GM12878 (cell line): ENCODE results near the gene CTBP1. TPM values are rescaled to one million over a fixed set of nuclear protein-coding genes. Genes with fewer than 3 reads are reported as not detected.

Experiments
- ATAC-seq: fragments of 200-7000 bp; cut with Tn5 transposase; 3 replicates; pipeline ENCODE4 v1.9.1; 2020; ENCODE audit warnings: mild to moderate bottlenecking, moderate library complexity
- BruUV-seq: library from RNA; stranded (reverse); fragments of 400-500 nt; replicated peaks from 2 replicates; lab custom pipeline; 2021; lab: Mats Ljungman, UMichigan
- CTCF ChIA-PET: fragments of 300-600 bp; sonication (Branson Sonifier 250); formaldehyde crosslinking; extraction: SDS; loops from one replicate; lab custom pipeline; 2021; ENCODE audit warnings: inconsistent platforms; lab: Yijun Ruan, JAX
- POLR2A ChIA-PET: fragments of 350-600 bp; formaldehyde crosslinking; extraction: SDS; loops from one replicate; lab custom pipeline; 2021; ENCODE audit warnings: inconsistent platforms; lab: Charles Lee
- RAD21 ChIA-PET: fragments of 300-600 bp; sonication (Branson Sonifier 250); formaldehyde crosslinking; loops from one replicate; lab custom pipeline; 2023; ENCODE audit warnings: antibody characterized with exemption; ENCODE audit not compliant: unreplicated experiment; lab: Charles Lee
- SMC1A ChIA-PET: fragments of 300-600 bp; sonication (Branson Sonifier 250); formaldehyde crosslinking; loops from one replicate; lab custom pipeline; 2023; ENCODE audit not compliant: unreplicated experiment, uncharacterized antibody; lab: Charles Lee
- DNase-seq: peaks from one replicate; pipeline ENCODE4 v3.0.0-alpha.2; 2011; ENCODE audit warnings: low read depth, low spot score
- FAIRE-seq: peaks from 3 replicates; lab custom pipeline; 2011; peaks lifted over from hg19 to GRCh38; lab: Jason Lieb, UNC
- H2AFZ ChIP-seq: 2 replicates; pipeline ENCODE4 v1.6.0; 2011; ENCODE audit warnings: low read depth, low read length, control low read depth; ENCODE audit not compliant: control insufficient read depth
- H3K27ac ChIP-seq: 2 replicates; pipeline ENCODE4 v1.5.1; 2011; ENCODE audit warnings: control low read depth; ENCODE audit not compliant: control insufficient read depth, insufficient read depth
- H3K27me3 ChIP-seq, 2 experiments: replicated peaks in 1 of 2; 2 replicates each; pipeline versions ENCODE4 v1.6.0 to v1.6.1; 2011; ENCODE audit warnings: low read length in 1 of 2; ENCODE audit not compliant: control insufficient read depth in 2 of 2, insufficient read depth in 2 of 2
- H3K36me3 ChIP-seq, 2 experiments: 2 replicates each; pipeline ENCODE4 v1.5.1; 2011; ENCODE audit warnings: low read length in 1 of 2; ENCODE audit not compliant: control insufficient read depth in 2 of 2, insufficient read depth in 2 of 2
- H3K4me1 ChIP-seq: 2 replicates; pipeline ENCODE4 v1.6.1; 2011; ENCODE audit warnings: mild to moderate bottlenecking, low read length, moderate library complexity, mixed read lengths; ENCODE audit not compliant: control insufficient read depth, insufficient read depth
- H3K4me2 ChIP-seq: 2 replicates; pipeline ENCODE4 v1.6.0; 2011; ENCODE audit warnings: control low read depth; ENCODE audit not compliant: control insufficient read depth, insufficient read depth
- H3K4me3 ChIP-seq: fragments of 200-600 bp; sonication (generic); 2 replicates; pipeline ENCODE4 v1.5.1; 2016
- H3K79me2 ChIP-seq: 2 replicates; pipeline ENCODE4 v1.6.0; 2011; ENCODE audit warnings: low read length; ENCODE audit not compliant: control insufficient read depth, insufficient read depth
- H3K9ac ChIP-seq: 2 replicates; pipeline ENCODE4 v1.8.0; 2011; ENCODE audit warnings: low read length, control low read depth, mixed read lengths; ENCODE audit not compliant: control insufficient read depth, insufficient read depth
- H3K9me3 ChIP-seq: replicated peaks from 3 replicates; pipeline ENCODE4 v1.5.1; 2011; ENCODE audit warnings: mild to moderate bottlenecking, low read length; ENCODE audit not compliant: control insufficient read depth, insufficient read depth
- H4K20me1 ChIP-seq: 2 replicates; pipeline ENCODE4 v1.6.0; 2011; ENCODE audit not compliant: control insufficient read depth, insufficient read depth
- BACH1 ChIP-seq: fragments of 450-650 bp; IDR thresholded peaks from 2 replicates; pipeline ENCODE4 v1.6.1; 2017; ENCODE audit warnings: mild to moderate bottlenecking, borderline replicate concordance
- CBFB ChIP-seq: IDR thresholded peaks from 2 replicates; pipeline ENCODE4 v1.6.1; 2016; ENCODE audit warnings: antibody characterized with exemption, low read depth
- DPF2 ChIP-seq: fragments of 450-650 bp; IDR thresholded peaks from 2 replicates; pipeline ENCODE4 v1.6.1; 2017; ENCODE audit warnings: mild to moderate bottlenecking
- IKZF1 ChIP-seq: fragments of 450-650 bp; conservative IDR thresholded peaks from 2 replicates; pipeline ENCODE4 v1.6.1; 2017; ENCODE audit warnings: antibody characterized with exemption, mild to moderate bottlenecking
- LARP7 ChIP-seq: fragments of 450-650 bp; IDR thresholded peaks from 2 replicates; pipeline ENCODE4 v1.6.1; 2017; ENCODE audit warnings: mild to moderate bottlenecking
- RELB ChIP-seq: fragments of 450-650 bp; IDR thresholded peaks from 2 replicates; pipeline ENCODE4 v1.6.1; 2017; ENCODE audit warnings: low read depth, mild to moderate bottlenecking, moderate library complexity
- SIN3A ChIP-seq: IDR thresholded peaks from 2 replicates; pipeline ENCODE4 v1.6.1; 2012; ENCODE audit warnings: low read depth, low read length, improper control_type of control experiment
- SPI1 ChIP-seq: IDR thresholded peaks from 2 replicates; pipeline ENCODE4 v1.6.1; 2011; ENCODE audit warnings: low read depth, mild to moderate bottlenecking, low read length, moderate library complexity, borderline replicate concordance; ENCODE audit not compliant: insufficient read depth
- WGBS: methylation state at CpG from one replicate; pipeline ENCODE4 v1.1.6; 2016; ENCODE audit warnings: low lambda C conversion rate; ENCODE audit not compliant: insufficient replicate concordance, insufficient coverage; ENCODE audit errors: missing lambda C conversion rate; 5-methylcytosine and 5-hydroxymethylcytosine counted together
- in situ Hi-C: fragments of 300-500 bp; cut with MboI; formaldehyde crosslinking; loops from 9 replicates; pipeline ENCODE4 v1.14.3; 2018; ENCODE audit warnings: mixed read lengths
- intact Hi-C: fragments of 100-400 bp; cut with micrococcal nuclease; formaldehyde crosslinking; loops from one replicate; pipeline ENCODE4 v1.14.2; 2022; ENCODE audit not compliant: unreplicated experiment
- polyA plus RNA-seq, 11 experiments: library from polyadenylated mRNA; depleted of rRNA in 4 of 11; unstranded in 6 of 11; stranded (reverse) in 5 of 11; fragments of >200 nt; fragmentation: Nextera tagmentation in 4 of 11; fragmentation: Illumina TruSeq in 1 of 11; extraction: Ambion mirVana in 4 of 11; extraction: Trizol in 1 of 11; gene quantifications; 1 replicate in 1 of 11; 2 replicates in 10 of 11; pipeline versions ENCODE4 v1.2.1 to v1.2.3, GENCODE V29; 2011 to 2016; ENCODE audit warnings: inconsistent platforms in 2 of 11, missing spikeins in 2 of 11, low read depth in 1 of 11
- total RNA-seq, 4 experiments: library from RNA; depleted of rRNA in 3 of 4; stranded (reverse); fragments of >200 nt in 3 of 4; fragmentation: Illumina TruSeq in 1 of 4; extraction: Trizol in 1 of 4; gene quantifications; 2 replicates each; pipeline versions ENCODE4 v1.2.1 to v1.2.3, GENCODE V29; 2013 to 2021
- TF ChIP-seq, protein P1 (sequence below): fragments of 450-650 bp; IDR thresholded peaks from 2 replicates; pipeline ENCODE4 v1.6.1; 2016; ENCODE audit warnings: mild to moderate bottlenecking
- TF ChIP-seq, protein P2 (sequence below): fragments of 450-650 bp; IDR thresholded peaks from 2 replicates; pipeline ENCODE4 v1.6.1; 2017; ENCODE audit warnings: mild to moderate bottlenecking, moderate library complexity

The CTBP1 gene
- total and polyA plus RNA-seq, 10 of the 15 experiments (the other 5 are each of a cell fraction or from before 2014, with no cell fraction given), result 7.4 to 182 (median 63.1) TPM

DNA sequence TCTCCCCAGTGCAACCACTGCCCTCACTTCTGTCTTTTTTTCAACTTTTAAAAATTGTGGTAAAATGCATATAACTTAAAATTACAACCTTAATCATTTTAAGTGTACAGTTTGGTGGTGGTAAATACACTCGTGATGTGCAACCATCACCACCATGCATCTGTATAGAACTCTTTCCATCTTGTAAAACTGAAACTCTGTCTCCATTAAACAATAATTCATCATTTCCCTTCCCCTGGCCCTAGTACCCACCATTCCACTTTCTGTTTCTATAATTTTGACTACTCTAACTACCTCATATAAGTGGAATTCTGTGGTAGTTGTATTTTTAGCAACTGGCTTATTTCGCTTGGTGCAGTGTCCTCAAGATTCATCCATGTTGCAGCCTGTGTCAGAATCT lies 6.8 kb upstream of the CTBP1 start (continued):
- TF ChIP-seq DPF2 (no peak), CBFB (no peak), BACH1 (no peak), SIN3A (no peak), RELB (no peak), SPI1 (no peak)

DNA sequence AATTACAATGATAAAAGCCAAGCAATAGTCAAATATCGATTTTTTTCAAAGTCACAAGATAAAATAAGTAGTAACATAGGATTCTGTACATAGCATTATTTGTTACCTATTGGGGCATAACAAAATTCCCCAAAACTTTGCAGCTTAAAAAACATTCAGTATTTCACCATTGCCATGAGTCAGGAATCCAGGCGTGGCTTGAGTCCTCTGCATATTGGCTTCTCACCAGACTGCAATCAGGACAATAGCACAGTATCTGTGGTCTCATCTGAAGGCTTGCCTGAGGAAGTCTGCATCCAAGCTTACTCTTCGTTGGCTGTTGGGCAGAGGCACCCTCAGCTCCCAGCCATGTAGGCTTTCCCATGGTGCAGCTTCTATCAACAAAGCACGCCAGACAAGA lies 6.2 kb upstream of the CTBP1 start:
- no peak overlapping the region for H3K4me2 ChIP-seq
- intact Hi-C loops (no loop called here), in situ Hi-C loops (no loop called here)
- no peak overlapping the region for H3K4me3 ChIP-seq
- peaks cover 8% of the 10 kb centered on the region for H3K79me2 ChIP-seq
- TF ChIP-seq LARP7 (no peak), IKZF1 (no peak), SPI1 (no peak)
- TF ChIP-seq, protein P1, sequence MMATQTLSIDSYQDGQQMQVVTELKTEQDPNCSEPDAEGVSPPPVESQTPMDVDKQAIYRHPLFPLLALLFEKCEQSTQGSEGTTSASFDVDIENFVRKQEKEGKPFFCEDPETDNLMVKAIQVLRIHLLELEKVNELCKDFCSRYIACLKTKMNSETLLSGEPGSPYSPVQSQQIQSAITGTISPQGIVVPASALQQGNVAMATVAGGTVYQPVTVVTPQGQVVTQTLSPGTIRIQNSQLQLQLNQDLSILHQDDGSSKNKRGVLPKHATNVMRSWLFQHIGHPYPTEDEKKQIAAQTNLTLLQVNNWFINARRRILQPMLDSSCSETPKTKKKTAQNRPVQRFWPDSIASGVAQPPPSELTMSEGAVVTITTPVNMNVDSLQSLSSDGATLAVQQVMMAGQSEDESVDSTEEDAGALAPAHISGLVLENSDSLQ, result no peak
- TF ChIP-seq, protein P2, sequence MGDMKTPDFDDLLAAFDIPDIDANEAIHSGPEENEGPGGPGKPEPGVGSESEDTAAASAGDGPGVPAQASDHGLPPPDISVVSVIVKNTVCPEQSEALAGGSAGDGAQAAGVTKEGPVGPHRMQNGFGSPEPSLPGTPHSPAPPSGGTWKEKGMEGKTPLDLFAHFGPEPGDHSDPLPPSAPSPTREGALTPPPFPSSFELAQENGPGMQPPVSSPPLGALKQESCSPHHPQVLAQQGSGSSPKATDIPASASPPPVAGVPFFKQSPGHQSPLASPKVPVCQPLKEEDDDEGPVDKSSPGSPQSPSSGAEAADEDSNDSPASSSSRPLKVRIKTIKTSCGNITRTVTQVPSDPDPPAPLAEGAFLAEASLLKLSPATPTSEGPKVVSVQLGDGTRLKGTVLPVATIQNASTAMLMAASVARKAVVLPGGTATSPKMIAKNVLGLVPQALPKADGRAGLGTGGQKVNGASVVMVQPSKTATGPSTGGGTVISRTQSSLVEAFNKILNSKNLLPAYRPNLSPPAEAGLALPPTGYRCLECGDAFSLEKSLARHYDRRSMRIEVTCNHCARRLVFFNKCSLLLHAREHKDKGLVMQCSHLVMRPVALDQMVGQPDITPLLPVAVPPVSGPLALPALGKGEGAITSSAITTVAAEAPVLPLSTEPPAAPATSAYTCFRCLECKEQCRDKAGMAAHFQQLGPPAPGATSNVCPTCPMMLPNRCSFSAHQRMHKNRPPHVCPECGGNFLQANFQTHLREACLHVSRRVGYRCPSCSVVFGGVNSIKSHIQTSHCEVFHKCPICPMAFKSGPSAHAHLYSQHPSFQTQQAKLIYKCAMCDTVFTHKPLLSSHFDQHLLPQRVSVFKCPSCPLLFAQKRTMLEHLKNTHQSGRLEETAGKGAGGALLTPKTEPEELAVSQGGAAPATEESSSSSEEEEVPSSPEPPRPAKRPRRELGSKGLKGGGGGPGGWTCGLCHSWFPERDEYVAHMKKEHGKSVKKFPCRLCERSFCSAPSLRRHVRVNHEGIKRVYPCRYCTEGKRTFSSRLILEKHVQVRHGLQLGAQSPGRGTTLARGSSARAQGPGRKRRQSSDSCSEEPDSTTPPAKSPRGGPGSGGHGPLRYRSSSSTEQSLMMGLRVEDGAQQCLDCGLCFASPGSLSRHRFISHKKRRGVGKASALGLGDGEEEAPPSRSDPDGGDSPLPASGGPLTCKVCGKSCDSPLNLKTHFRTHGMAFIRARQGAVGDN, result no peak
- no peak for ATAC-seq
- no TSS peak for BruUV-seq
- H3K9me3 ChIP-seq, result peaks cover 24% of the 10 kb centered on the region
- no peak overlapping the region for H2AFZ ChIP-seq
- RAD21 ChIA-PET, result interaction anchor here (0.6 kb wide), 1 partner anchor 56 kb away, joined by 3 read pairs; no protein-coding TSS in a partner anchor
- no peak for DNase-seq
- no peaks in the 10 kb centered on the region for H3K27me3 ChIP-seq
- WGBS, result 83% methylated on average over 4 of the region's 4 CpGs
- SMC1A ChIA-PET, result no interaction called here
- no peak for FAIRE-seq
- no peak overlapping the region for H3K9ac ChIP-seq
- no peaks in the 10 kb centered on the region for H4K20me1 ChIP-seq
- POLR2A ChIA-PET, result interaction anchor here (0.7 kb wide), 1 partner anchor 117 kb away, joined by 3 read pairs; no protein-coding TSS in a partner anchor
- H3K36me3 ChIP-seq, result peaks cover 0 to 4% of the 10 kb centered on the region in 2 experiments; a peak in 2 of 4 replicates
- H3K27ac ChIP-seq, result no peak overlapping the region
- CTCF ChIA-PET, result interaction anchor here (0.8 kb wide), 1 partner anchor 63 kb away, joined by 4 read pairs; no protein-coding TSS in a partner anchor
- H3K4me1 ChIP-seq, result peaks cover 13% of the 10 kb centered on the region
